Effector memory CD4-positive, alpha-beta T cell (primary cell): ENCODE measurements around the gene GRIN3A.

Source experiments
- DNase-seq, 3 donors: peaks; one replicate each; pipeline ENCODE4 v3.0.0-alpha.2; 2020
- H3K27ac ChIP-seq: 2 replicates; pipeline ENCODE4 v1.7.0; 2013; ENCODE audit warnings: mild to moderate bottlenecking, low read length, moderate library complexity; ENCODE audit not compliant: insufficient read depth, poor library complexity, severe bottlenecking
- H3K27me3 ChIP-seq: replicated peaks from 2 replicates; pipeline ENCODE4 v1.7.0; 2013; ENCODE audit warnings: mild to moderate bottlenecking, low read length; ENCODE audit not compliant: insufficient read depth, control insufficient read depth, poor library complexity, severe bottlenecking
- H3K36me3 ChIP-seq: 2 replicates; pipeline ENCODE4 v1.7.0; 2013; ENCODE audit warnings: mild to moderate bottlenecking, low read length, moderate library complexity; ENCODE audit not compliant: control insufficient read depth, insufficient read depth
- H3K4me1 ChIP-seq: 2 replicates; pipeline ENCODE4 v1.7.0; 2013; ENCODE audit warnings: low read length, mild to moderate bottlenecking; ENCODE audit not compliant: control insufficient read depth, insufficient read depth, poor library complexity, severe bottlenecking
- H3K4me3 ChIP-seq: 2 replicates; pipeline ENCODE4 v1.7.0; 2013; ENCODE audit warnings: low read length, low read depth, mild to moderate bottlenecking; ENCODE audit not compliant: insufficient read depth, poor library complexity, severe bottlenecking
- H3K9me3 ChIP-seq: 2 replicates; pipeline ENCODE4 v1.7.0; 2013; ENCODE audit warnings: mild to moderate bottlenecking, low read length, moderate library complexity; ENCODE audit not compliant: control insufficient read depth

GRIN3A gene

DNA sequence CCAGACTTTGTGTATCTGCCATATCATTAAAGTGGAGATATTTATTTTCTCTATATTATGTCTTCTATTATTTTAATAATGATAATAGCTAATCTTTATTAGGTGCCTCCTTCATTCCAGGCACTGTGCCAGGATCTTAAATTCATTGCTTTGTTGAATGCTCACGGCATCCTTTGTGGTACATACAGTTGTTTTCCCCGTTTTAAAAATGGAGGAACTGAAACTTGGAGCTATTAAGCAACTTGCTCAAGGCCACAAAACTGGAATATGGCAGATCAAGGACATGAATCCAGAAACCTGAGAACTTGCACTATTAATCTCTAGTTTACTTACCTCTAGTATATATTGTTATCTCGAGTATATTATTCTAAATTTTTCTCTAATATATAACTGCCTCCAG lies 102.2 kb downstream of the GRIN3A start:
- no peaks in the 10 kb centered on the region for H3K36me3 ChIP-seq
- no peak for DNase-seq
- no peaks in the 10 kb centered on the region for H3K27me3 ChIP-seq
- H3K27ac ChIP-seq = no peak overlapping the region
- no peak overlapping the region for H3K4me3 ChIP-seq
- H3K4me1 ChIP-seq = no peaks in the 10 kb centered on the region
- H3K9me3 ChIP-seq = no peaks in the 10 kb centered on the region

DNA sequence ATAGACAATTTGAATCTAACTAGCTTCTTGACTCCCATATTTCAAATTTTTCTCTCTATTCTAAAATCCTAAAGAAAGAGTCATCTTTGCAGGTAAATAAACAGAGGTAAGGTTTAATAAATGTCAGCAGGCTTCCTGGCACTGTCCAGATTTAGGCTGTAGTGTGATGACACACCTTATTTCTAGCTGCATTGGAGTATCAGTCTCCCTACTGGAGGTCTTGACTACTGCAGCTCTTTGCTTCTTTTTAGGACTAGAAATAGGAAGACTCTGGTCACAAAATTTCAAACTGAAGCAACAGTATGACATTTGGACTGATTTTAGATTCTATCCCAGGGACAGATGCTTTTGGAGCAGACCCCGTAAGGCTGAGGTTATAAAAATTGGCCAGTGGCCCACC lies 103.0 kb downstream of the GRIN3A start:
- H3K4me3 ChIP-seq = no peak overlapping the region
- H3K27me3 ChIP-seq = no peaks in the 10 kb centered on the region
- H3K27ac ChIP-seq = no peak overlapping the region
- no peaks in the 10 kb centered on the region for H3K4me1 ChIP-seq
- no peaks in the 10 kb centered on the region for H3K9me3 ChIP-seq
- H3K36me3 ChIP-seq = no peaks in the 10 kb centered on the region
- DNase-seq = no peak

DNA sequence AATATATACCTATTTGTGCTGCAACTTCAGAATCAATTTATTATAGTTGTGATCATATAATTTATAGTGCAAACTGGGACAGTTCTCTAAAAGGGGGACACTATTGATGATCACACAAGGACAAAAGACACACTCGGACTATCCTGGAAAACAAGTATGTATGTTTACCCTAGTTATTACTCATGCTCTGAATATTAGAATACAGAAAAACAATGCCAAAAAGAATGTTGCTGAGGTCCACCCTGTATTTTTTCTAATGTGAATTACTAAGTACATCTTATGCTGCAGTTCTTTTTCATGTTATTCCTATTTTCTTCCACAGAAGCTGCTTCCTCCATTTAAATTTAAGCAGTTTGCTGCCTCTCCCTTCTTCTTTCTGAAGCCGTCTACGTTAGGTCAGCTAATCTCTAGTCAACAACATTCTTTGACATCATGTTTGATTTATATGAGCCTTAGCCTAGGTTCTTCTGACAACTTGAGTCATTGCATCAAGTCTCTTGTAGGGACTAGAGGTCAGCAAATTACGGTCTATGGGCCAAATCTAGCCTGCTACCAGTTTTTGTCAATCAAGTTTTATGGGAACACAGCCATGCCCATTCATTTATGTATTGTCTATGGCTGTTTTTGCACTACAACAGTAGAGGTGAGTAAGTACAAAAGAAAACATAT lies 103.6 kb downstream of the GRIN3A start:
- no peaks in the 10 kb centered on the region for H3K36me3 ChIP-seq
- H3K4me3 ChIP-seq = no peak overlapping the region
- H3K27ac ChIP-seq = no peak overlapping the region
- no peaks in the 10 kb centered on the region for H3K9me3 ChIP-seq
- DNase-seq = no peak
- H3K4me1 ChIP-seq = no peaks in the 10 kb centered on the region
- no peaks in the 10 kb centered on the region for H3K27me3 ChIP-seq

GRCh38 chr9:101632611-101633010 lies 105.8 kb downstream of the GRIN3A start:
- no peaks in the 10 kb centered on the region for H3K27me3 ChIP-seq
- no peak overlapping the region for H3K27ac ChIP-seq
- no peak for DNase-seq
- no peaks in the 10 kb centered on the region for H3K36me3 ChIP-seq
- H3K4me1 ChIP-seq = no peaks in the 10 kb centered on the region
- no peak overlapping the region for H3K4me3 ChIP-seq
- H3K9me3 ChIP-seq = no peaks in the 10 kb centered on the region

- no peak for DNase-seq
- no peak overlapping the region for H3K27ac ChIP-seq
These were observed 106.6 kb downstream of the GRIN3A start for GRCh38 chr9:101631892-101632291.

GRCh38 chr9:101629636-101630035 lies 108.8 kb downstream of the GRIN3A start:
- Histone ChIP-seq H3K4me3 (no peak overlapping the region), H3K27me3 (no peaks in the 10 kb centered on the region), H3K9me3 (no peaks in the 10 kb centered on the region), H3K36me3 (no peaks in the 10 kb centered on the region), H3K27ac (no peak overlapping the region), H3K4me1 (no peaks in the 10 kb centered on the region)
- no peak for DNase-seq

More at GRCh38 chr9:101631892-101632291, 106.6 kb downstream of the GRIN3A start:
- Histone ChIP-seq H3K4me1 (no peaks in the 10 kb centered on the region), H3K36me3 (no peaks in the 10 kb centered on the region), H3K4me3 (no peak overlapping the region), H3K27me3 (no peaks in the 10 kb centered on the region), H3K9me3 (no peaks in the 10 kb centered on the region)

GRCh38 chr9:101628173-101628572 lies 110.3 kb downstream of the GRIN3A start:
- no peaks in the 10 kb centered on the region for H3K4me1 ChIP-seq
- H3K4me3 ChIP-seq = no peak overlapping the region
- no peak for DNase-seq

DNA sequence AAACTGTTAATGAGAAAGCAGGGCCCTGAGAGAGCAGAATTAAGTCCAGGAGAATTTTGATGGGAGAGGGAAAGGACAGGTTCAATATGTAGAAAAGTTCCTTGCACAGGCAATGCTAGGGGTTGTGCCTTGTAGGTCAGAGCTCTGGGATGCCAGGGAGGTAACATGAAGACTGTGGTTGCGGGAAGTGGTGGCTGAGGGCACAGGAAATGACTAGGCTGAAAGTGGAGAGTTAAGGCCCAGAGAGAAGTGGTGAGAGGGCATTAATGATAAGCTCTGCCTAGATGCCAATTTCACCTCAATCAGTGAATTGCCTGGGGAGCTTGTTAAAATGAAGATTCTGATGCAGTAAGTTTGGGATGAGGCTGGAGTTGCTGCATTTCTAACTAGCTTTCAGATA lies 112.2 kb downstream of the GRIN3A start:
- Histone ChIP-seq H3K27ac (no peak overlapping the region), H3K36me3 (no peaks in the 10 kb centered on the region), H3K4me1 (no peaks in the 10 kb centered on the region), H3K9me3 (no peaks in the 10 kb centered on the region), H3K27me3 (no peaks in the 10 kb centered on the region), H3K4me3 (no peak overlapping the region)
- DNase-seq = no peak

More at GRCh38 chr9:101628173-101628572, 110.3 kb downstream of the GRIN3A start:
- no peaks in the 10 kb centered on the region for H3K9me3 ChIP-seq
- no peaks in the 10 kb centered on the region for H3K36me3 ChIP-seq
- no peaks in the 10 kb centered on the region for H3K27me3 ChIP-seq
- no peak overlapping the region for H3K27ac ChIP-seq

DNA sequence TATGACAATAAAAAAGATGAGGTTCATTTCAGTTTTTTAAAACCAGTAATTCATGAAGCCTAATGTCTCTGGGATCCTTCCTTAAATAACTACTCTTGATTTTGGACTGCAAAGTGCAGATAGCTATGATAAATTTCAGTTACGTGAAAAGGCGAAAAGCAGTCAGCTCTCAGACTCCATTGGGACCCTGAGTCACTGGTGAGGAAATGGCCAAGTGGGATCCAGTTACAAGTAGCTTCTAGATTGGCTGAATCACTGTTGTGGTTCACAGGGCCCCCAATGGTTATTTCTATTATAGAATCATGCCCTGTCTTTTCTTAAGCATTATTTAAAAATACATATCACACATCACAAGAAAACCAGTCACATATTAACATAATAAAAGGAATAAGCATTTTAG lies 112.6 kb downstream of the GRIN3A start:
- no peak for DNase-seq
- Histone ChIP-seq H3K27me3 (no peaks in the 10 kb centered on the region), H3K4me1 (no peaks in the 10 kb centered on the region), H3K4me3 (no peak overlapping the region), H3K36me3 (no peaks in the 10 kb centered on the region), H3K27ac (no peak overlapping the region), H3K9me3 (no peaks in the 10 kb centered on the region)

GRCh38 chr9:101620452-101620851 lies 118.0 kb downstream of the GRIN3A start:
- Histone ChIP-seq H3K9me3 (no peaks in the 10 kb centered on the region), H3K36me3 (no peaks in the 10 kb centered on the region), H3K27ac (no peak overlapping the region), H3K27me3 (no peaks in the 10 kb centered on the region), H3K4me1 (no peaks in the 10 kb centered on the region), H3K4me3 (no peak overlapping the region)
- no peak for DNase-seq
